Vagina (tissue), 2 donors: ENCODE data around the gene GRAMD4.

Source experiments
- CTCF ChIP-seq, 3 experiments: fragments of 450-650 bp in 2 of 3; fragments of 200-600 bp in 1 of 3; sonication (generic) in 1 of 3; IDR thresholded peaks; one replicate each; pipeline ENCODE4 v1.5.1; 2017 to 2019; ENCODE audit warnings: antibody characterized with exemption in 3 of 3, mild to moderate bottlenecking in 2 of 3, moderate library complexity in 2 of 3
- POLR2A ChIP-seq, 2 donors: fragments of 450-650 bp; IDR thresholded peaks; one replicate each; pipeline ENCODE4 v1.6.1; 2017; ENCODE audit warnings: antibody characterized with exemption in 2 of 2, mild to moderate bottlenecking in 2 of 2, moderate library complexity in 2 of 2
- POLR2AphosphoS5 ChIP-seq, 2 donors: sonication (generic); formaldehyde crosslinking; IDR thresholded peaks; one replicate each; pipeline ENCODE4 v1.9.0; 2017; ENCODE audit warnings: antibody characterized with exemption in 2 of 2, mild to moderate bottlenecking in 2 of 2, low read depth in 1 of 2; ENCODE audit not compliant: insufficient read depth in 1 of 2

- TF ChIP-seq CTCF (IDR thresholded peaks at IDR 0.05) (no peak), POLR2AphosphoS5 (IDR thresholded peaks at IDR 0.05; ENCODE audit: insufficient read depth in 1 of 2, low read depth in 1 of 2) (peak; percentile 25 to 48), POLR2A (IDR thresholded peaks at IDR 0.05) (no peak)
Observed at GRCh38 chr22:46626911-46627805, 7.0 kb downstream of the GRAMD4 start.
